ENCODE measurements around the gene RNF13.

DNA sequence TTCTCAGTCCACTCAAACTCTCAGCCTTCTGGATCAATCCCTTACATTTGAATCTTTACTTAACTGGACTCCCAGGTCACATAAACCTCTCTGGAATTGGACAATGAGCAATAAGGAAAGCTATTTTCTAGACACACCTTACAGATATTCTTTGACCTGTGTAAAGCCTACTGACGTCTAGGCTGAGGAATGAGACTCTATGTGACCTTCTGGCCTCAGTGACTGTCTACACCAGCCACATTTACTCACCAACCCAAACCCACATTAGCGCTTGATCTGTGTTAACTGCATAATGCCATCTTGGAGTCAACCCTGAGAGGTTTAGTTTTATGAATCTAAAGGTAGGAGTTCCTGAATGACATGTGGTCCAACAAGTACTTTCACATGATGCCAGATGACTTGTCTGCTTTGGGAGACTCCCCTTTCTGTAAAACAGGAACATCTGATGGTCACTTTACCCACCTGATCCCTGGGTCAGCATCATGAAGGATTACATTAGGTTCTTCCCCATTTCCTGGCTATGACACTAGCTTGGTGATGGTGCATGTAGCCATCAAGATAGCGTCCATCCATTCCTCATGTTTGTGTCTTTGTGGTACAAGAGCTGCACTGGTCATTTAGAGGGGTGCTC is 49.3 kb upstream of the RNF13 start:
- TF ChIP-seq EZH2 (IDR thresholded peaks at IDR 0.05; ENCODE audit: low read length, missing control alignments), result no peak
- TF ChIP-seq, protein P1, sequence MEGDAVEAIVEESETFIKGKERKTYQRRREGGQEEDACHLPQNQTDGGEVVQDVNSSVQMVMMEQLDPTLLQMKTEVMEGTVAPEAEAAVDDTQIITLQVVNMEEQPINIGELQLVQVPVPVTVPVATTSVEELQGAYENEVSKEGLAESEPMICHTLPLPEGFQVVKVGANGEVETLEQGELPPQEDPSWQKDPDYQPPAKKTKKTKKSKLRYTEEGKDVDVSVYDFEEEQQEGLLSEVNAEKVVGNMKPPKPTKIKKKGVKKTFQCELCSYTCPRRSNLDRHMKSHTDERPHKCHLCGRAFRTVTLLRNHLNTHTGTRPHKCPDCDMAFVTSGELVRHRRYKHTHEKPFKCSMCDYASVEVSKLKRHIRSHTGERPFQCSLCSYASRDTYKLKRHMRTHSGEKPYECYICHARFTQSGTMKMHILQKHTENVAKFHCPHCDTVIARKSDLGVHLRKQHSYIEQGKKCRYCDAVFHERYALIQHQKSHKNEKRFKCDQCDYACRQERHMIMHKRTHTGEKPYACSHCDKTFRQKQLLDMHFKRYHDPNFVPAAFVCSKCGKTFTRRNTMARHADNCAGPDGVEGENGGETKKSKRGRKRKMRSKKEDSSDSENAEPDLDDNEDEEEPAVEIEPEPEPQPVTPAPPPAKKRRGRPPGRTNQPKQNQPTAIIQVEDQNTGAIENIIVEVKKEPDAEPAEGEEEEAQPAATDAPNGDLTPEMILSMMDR (conservative IDR thresholded peaks at IDR 0.05 in 1 of 2, IDR thresholded peaks at IDR 0.05 in 1 of 2; ENCODE audit: low read depth in 1 of 2, low read length in 2 of 2), result no peak

Data from fibroblast of lung (primary cell).